Keratinocyte (primary cell): Measurements from ENCODE around the gene CGGBP1. TPM values are rescaled to one million over a fixed set of nuclear protein-coding genes. Genes with fewer than 3 reads are reported as not detected.

Source experiments
- DNase-seq: peaks from one replicate; pipeline ENCODE4 v3.0.0-alpha.2; 2011; ENCODE audit warnings: low read depth, missing footprints, low spot score
- FAIRE-seq: peaks from 2 replicates; lab custom pipeline; 2011; peaks lifted over from hg19 to GRCh38; lab: Jason Lieb, UNC
- H2AFZ ChIP-seq: 2 replicates; pipeline ENCODE4 v1.6.0; 2012; ENCODE audit warnings: low read length, control low read depth, inconsistent platforms; ENCODE audit not compliant: control insufficient read depth
- H3K27ac ChIP-seq: 2 replicates; pipeline ENCODE4 v1.5.1; 2011; ENCODE audit warnings: low read length; ENCODE audit not compliant: control insufficient read depth, insufficient read depth
- H3K27me3 ChIP-seq: 3 replicates; pipeline ENCODE4 v1.6.0; 2011; ENCODE audit warnings: low read length; ENCODE audit not compliant: control insufficient read depth, insufficient read depth; ENCODE audit errors: extremely low read depth
- H3K36me3 ChIP-seq, 2 experiments: 2 replicates in 1 of 2; 3 replicates in 1 of 2; pipeline ENCODE4 v1.5.1; 2011; ENCODE audit warnings: low read length in 2 of 2, mild to moderate bottlenecking in 1 of 2; ENCODE audit not compliant: control insufficient read depth in 2 of 2, insufficient read depth in 2 of 2; ENCODE audit errors: extremely low read depth in 1 of 2
- H3K4me1 ChIP-seq: 3 replicates; pipeline ENCODE4 v1.5.1; 2011; ENCODE audit warnings: low read length; ENCODE audit not compliant: control insufficient read depth, insufficient read depth; ENCODE audit errors: extremely low read depth
- H3K4me2 ChIP-seq: 3 replicates; pipeline ENCODE4 v1.6.0; 2011; ENCODE audit warnings: low read depth, low read length; ENCODE audit not compliant: control insufficient read depth, insufficient read depth; ENCODE audit errors: extremely low read depth
- H3K4me3 ChIP-seq, 3 experiments: fragments of 200-600 bp in 1 of 3; sonication (generic) in 1 of 3; 2 replicates in 2 of 3; 3 replicates in 1 of 3; pipeline ENCODE4 v1.5.1; 2011 to 2016; ENCODE audit warnings: low read length in 3 of 3, mild to moderate bottlenecking in 3 of 3, control low read depth in 2 of 3, inconsistent platforms in 1 of 3, low read depth in 1 of 3, mixed read lengths in 1 of 3, mixed run types in 1 of 3, moderate library complexity in 1 of 3; ENCODE audit not compliant: control insufficient read depth in 2 of 3, insufficient read depth in 2 of 3; ENCODE audit errors: extremely low read depth in 1 of 3
- H3K79me2 ChIP-seq: 2 replicates; pipeline ENCODE4 v1.6.0; 2012; ENCODE audit warnings: low read length; ENCODE audit not compliant: control insufficient read depth, insufficient read depth
- H3K9ac ChIP-seq: 3 replicates; pipeline ENCODE4 v1.6.0; 2011; ENCODE audit warnings: low read length; ENCODE audit not compliant: control insufficient read depth, insufficient read depth; ENCODE audit errors: extremely low read depth
- H3K9me1 ChIP-seq: 3 replicates; pipeline ENCODE4 v1.6.0; 2011; ENCODE audit warnings: low read length; ENCODE audit not compliant: control insufficient read depth, insufficient read depth; ENCODE audit errors: extremely low read depth
- H3K9me3 ChIP-seq: 2 replicates; pipeline ENCODE4 v1.5.1; 2012; ENCODE audit warnings: low read depth, low read length; ENCODE audit not compliant: control insufficient read depth
- H4K20me1 ChIP-seq: 3 replicates; pipeline ENCODE4 v1.6.0; 2011; ENCODE audit warnings: low read length; ENCODE audit not compliant: control insufficient read depth, insufficient read depth; ENCODE audit errors: extremely low read depth
- CTCF ChIP-seq, 3 experiments: IDR thresholded peaks in 1 of 3; conservative IDR thresholded peaks in 1 of 3; optimal IDR thresholded peaks in 1 of 3; 2 replicates in 2 of 3; 3 replicates in 1 of 3; pipeline versions ENCODE3 to v1.5.1; 2011; ENCODE audit warnings: low read length in 3 of 3, mild to moderate bottlenecking in 3 of 3, moderate library complexity in 2 of 3, control low read depth in 1 of 3, inconsistent platforms in 1 of 3; ENCODE audit not compliant: insufficient read depth in 2 of 3; ENCODE audit errors: extremely low read depth in 1 of 3
- EZH2 ChIP-seq: IDR thresholded peaks from one replicate; pipeline ENCODE4 v1.6.1; 2012; ENCODE audit warnings: inconsistent platforms, mild to moderate bottlenecking, low read length, moderate library complexity
- dilution Hi-C: fragments of 300-500 bp; cut with MboI; formaldehyde crosslinking; loops from one replicate; pipeline ENCODE4 v1.7.0; 2020; ENCODE audit warnings: low sequenced_read_pairs; ENCODE audit not compliant: extremely low pct_ligation_motif_present
- polyA plus RNA-seq, 5 experiments: library from polyadenylated mRNA; depleted of rRNA in 3 of 5; stranded (reverse) in 3 of 5; stranded (forward) in 1 of 5; unstranded in 1 of 5; fragments of >200 nt; gene quantifications; 1 replicate in 1 of 5; 2 replicates in 3 of 5; 3 replicates in 1 of 5; pipeline versions ENCODE4 v1.2.1 to v1.2.3, GENCODE V29; 2011 to 2012; ENCODE audit warnings: missing spikeins in 2 of 5, low read depth in 1 of 5, low replicate concordance in 1 of 5

The CGGBP1 gene
- polyA plus RNA-seq, 1 donor (not counting 4 experiments of a cell fraction or from before 2014, with no cell fraction given), result 43.3 TPM

DNA sequence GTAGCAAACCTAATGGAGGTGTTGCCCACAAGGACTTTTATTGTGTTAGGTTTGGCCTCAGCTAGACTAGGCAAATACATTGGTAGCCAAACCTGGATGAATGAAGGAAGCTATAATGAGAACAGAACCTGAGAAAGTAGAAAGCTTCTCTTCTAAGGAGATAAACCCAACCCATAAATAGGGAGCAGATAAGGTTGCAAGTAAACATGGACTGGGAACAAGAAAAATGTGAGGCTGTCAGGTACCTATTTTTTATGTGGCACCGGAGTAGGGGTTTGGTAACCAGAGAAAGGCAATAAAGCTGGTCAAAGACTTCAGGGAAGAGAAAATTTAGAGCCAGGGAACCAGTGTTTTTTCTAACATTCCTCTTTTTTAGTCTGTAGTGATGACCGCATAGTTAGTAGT lies 25.3 kb upstream of the CGGBP1 start:
- Histone ChIP-seq H3K36me3 (no peaks in the 10 kb centered on the region), H3K9me3 (no peaks in the 10 kb centered on the region), H3K4me2 (no peak overlapping the region), H3K27ac (no peak overlapping the region), H3K4me1 (peaks cover 8% of the 10 kb centered on the region), H2AFZ (no peak overlapping the region), H3K9ac (no peak overlapping the region), H3K79me2 (peaks cover 56% of the 10 kb centered on the region), H3K27me3 (no peaks in the 10 kb centered on the region), H4K20me1 (no peaks in the 10 kb centered on the region), H3K4me3 (no peak overlapping the region), H3K9me1 (no peaks in the 10 kb centered on the region)
- DNase-seq (no peak), FAIRE-seq (no peak)
- dilution Hi-C loops, result no loop called here
- TF ChIP-seq EZH2 (no peak), CTCF (optimal IDR thresholded peaks at IDR 0.05 in 1 of 3, IDR thresholded peaks at IDR 0.05 in 1 of 3, conservative IDR thresholded peaks at IDR 0.05 in 1 of 3; ENCODE audit: extremely low read depth in 1 of 3, insufficient read depth in 2 of 3, low read length in 3 of 3) (no peak)

- H4K20me1 ChIP-seq, result no peaks in the 10 kb centered on the region
- FAIRE-seq, result no peak
Observed at GRCh38 chr3:88082854-88083253, 24.0 kb upstream of the CGGBP1 start.

More at GRCh38 chr3:88082854-88083253, 24.0 kb upstream of the CGGBP1 start:
- no peak for TF ChIP-seq CTCF (optimal IDR thresholded peaks at IDR 0.05 in 1 of 3, IDR thresholded peaks at IDR 0.05 in 1 of 3, conservative IDR thresholded peaks at IDR 0.05 in 1 of 3; ENCODE audit: extremely low read depth in 1 of 3, insufficient read depth in 2 of 3, low read length in 3 of 3)
- TF ChIP-seq EZH2, result no peak
- H2AFZ ChIP-seq, result no peak overlapping the region
- H3K9ac ChIP-seq, result no peak overlapping the region
- H3K27me3 ChIP-seq, result no peaks in the 10 kb centered on the region
- peaks cover 8% of the 10 kb centered on the region for H3K4me1 ChIP-seq
- no peaks in the 10 kb centered on the region for H3K9me1 ChIP-seq
- no peaks in the 10 kb centered on the region for H3K9me3 ChIP-seq
- H3K4me2 ChIP-seq, result no peak overlapping the region
- peaks cover 68% of the 10 kb centered on the region for H3K79me2 ChIP-seq
- dilution Hi-C loops, result no loop called here
- no peak overlapping the region for H3K27ac ChIP-seq
- no peak for DNase-seq
- no peak overlapping the region for H3K4me3 ChIP-seq
- H3K36me3 ChIP-seq, result no peaks in the 10 kb centered on the region
